Astrocyte (in vitro differentiated cells and primary cell): Measurements from ENCODE around the gene INO80. TPM values are rescaled to one million over a fixed set of nuclear protein-coding genes. Genes with fewer than 3 reads are reported as not detected.
"Not testable (repeated sequence)": the region's sequence is repeated elsewhere in the genome, so short reads cannot be mapped to it uniquely, and the experiment has no call there.

ENCODE experiments used
- DNase-seq: peaks from one replicate; pipeline ENCODE4 v3.0.0-alpha.2; 2010; ENCODE audit warnings: low read depth
- FAIRE-seq: peaks from 2 replicates; lab custom pipeline; 2011; peaks lifted over from hg19 to GRCh38; lab: Jason Lieb, UNC
- H2AFZ ChIP-seq: 2 replicates; pipeline ENCODE4 v1.6.0; 2012; ENCODE audit warnings: low read depth, low read length, inconsistent platforms
- H3K27ac ChIP-seq: 2 replicates; pipeline ENCODE4 v1.5.1; 2011; ENCODE audit warnings: low read depth, low read length, inconsistent platforms
- H3K27me3 ChIP-seq: 2 replicates; pipeline ENCODE4 v1.6.0; 2011; ENCODE audit warnings: low read length, inconsistent platforms; ENCODE audit not compliant: insufficient read depth
- H3K36me3 ChIP-seq: 2 replicates; pipeline ENCODE4 v1.5.1; 2011; ENCODE audit warnings: low read length, inconsistent platforms; ENCODE audit not compliant: insufficient read depth
- H3K4me1 ChIP-seq: 2 replicates; pipeline ENCODE4 v1.5.1; 2011; ENCODE audit warnings: low read length, inconsistent platforms; ENCODE audit not compliant: insufficient read depth
- H3K4me2 ChIP-seq: 2 replicates; pipeline ENCODE4 v1.6.0; 2012; ENCODE audit warnings: low read length, inconsistent platforms
- H3K4me3 ChIP-seq: 2 replicates; pipeline ENCODE4 v1.5.1; 2011; ENCODE audit warnings: low read depth, mild to moderate bottlenecking, low read length, inconsistent platforms; ENCODE audit not compliant: insufficient read depth
- H3K79me2 ChIP-seq: 2 replicates; pipeline ENCODE4 v1.6.0; 2012; ENCODE audit warnings: mild to moderate bottlenecking, low read length, inconsistent platforms; ENCODE audit not compliant: insufficient read depth
- H3K9ac ChIP-seq: 2 replicates; pipeline ENCODE4 v1.6.0; 2012; ENCODE audit warnings: mild to moderate bottlenecking, low read length, inconsistent platforms
- H3K9me3 ChIP-seq: 2 replicates; pipeline ENCODE4 v1.5.1; 2012; ENCODE audit warnings: low read depth, mild to moderate bottlenecking, low read length, inconsistent platforms; ENCODE audit not compliant: insufficient read depth
- H4K20me1 ChIP-seq: 2 replicates; pipeline ENCODE4 v1.6.0; 2012; ENCODE audit warnings: low read length, inconsistent platforms; ENCODE audit not compliant: insufficient read depth
- H3K27ac Mint-ChIP-seq: one replicate; pipeline ENCODE4 v1.8.0; 2021; ENCODE audit warnings: mild to moderate bottlenecking, mixed read lengths; ENCODE audit not compliant: unreplicated experiment
- H3K27me3 Mint-ChIP-seq: one replicate; pipeline ENCODE4 v1.8.0; 2021; ENCODE audit warnings: low read depth, mixed read lengths; ENCODE audit not compliant: unreplicated experiment
- H3K36me3 Mint-ChIP-seq: one replicate; pipeline ENCODE4 v1.8.0; 2021; ENCODE audit warnings: low read depth, mixed read lengths; ENCODE audit not compliant: unreplicated experiment
- H3K4me1 Mint-ChIP-seq: one replicate; pipeline ENCODE4 v1.8.0; 2021; ENCODE audit warnings: low read depth, mixed read lengths; ENCODE audit not compliant: unreplicated experiment
- H3K4me3 Mint-ChIP-seq: one replicate; pipeline ENCODE4 v1.8.0; 2021; ENCODE audit warnings: mild to moderate bottlenecking, moderate library complexity, mixed read lengths; ENCODE audit not compliant: unreplicated experiment
- H3K9me3 Mint-ChIP-seq: one replicate; pipeline ENCODE4 v1.8.0; 2021; ENCODE audit warnings: mild to moderate bottlenecking, mixed read lengths; ENCODE audit not compliant: unreplicated experiment
- CTCF ChIP-seq: IDR thresholded peaks from 2 replicates; pipeline ENCODE4 v1.5.1; 2011; ENCODE audit warnings: low read depth, mild to moderate bottlenecking, inconsistent platforms, low read length, moderate library complexity; ENCODE audit not compliant: insufficient read depth
- EZH2 ChIP-seq: IDR thresholded peaks from 2 replicates; pipeline ENCODE4 v1.6.1; 2012; ENCODE audit warnings: mild to moderate bottlenecking, low read length, inconsistent platforms; ENCODE audit not compliant: insufficient read depth
- total RNA-seq: library from RNA; stranded (reverse); gene quantifications from 2 replicates; pipeline ENCODE4 v1.2.1, GENCODE V29; 2021

Gene INO80
- total RNA-seq, 1 donor from 2014 or later = 17.3 TPM

DNA sequence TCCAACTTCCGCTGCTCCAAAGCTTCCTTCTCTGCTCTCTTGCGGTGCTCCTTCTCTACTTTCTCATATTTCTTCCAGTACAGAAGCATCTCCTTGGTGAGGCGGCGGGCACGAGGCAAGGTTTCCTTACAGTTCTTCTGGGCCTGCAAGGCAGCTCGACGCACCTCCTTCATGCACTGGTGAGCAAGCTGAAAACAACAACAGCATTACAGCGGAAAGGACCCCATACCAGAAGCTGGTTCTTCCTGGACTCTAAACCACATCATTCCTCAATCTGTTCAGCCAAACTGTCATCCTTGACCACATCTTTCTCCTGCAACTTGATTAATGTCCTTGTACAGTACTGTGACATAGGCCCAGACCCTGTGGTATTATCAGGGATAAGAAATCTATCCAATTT lies 36.4 kb downstream of the INO80 start:
- H3K27ac ChIP-seq = no peak overlapping the region
- no peak overlapping the region for H3K4me2 ChIP-seq
- H3K27me3 ChIP-seq = no peaks in the 10 kb centered on the region
- H3K4me1 ChIP-seq = no peaks in the 10 kb centered on the region
- H3K36me3 ChIP-seq = peaks cover 49% of the 10 kb centered on the region
- Mint-ChIP-seq H3K4me1 (no peaks in the 10 kb centered on the region), H3K4me3 (no peak overlapping the region), H3K27me3 (no peaks in the 10 kb centered on the region), H3K36me3 (peaks cover 5% of the 10 kb centered on the region), H3K27ac (no peak overlapping the region), H3K9me3 (no peaks in the 10 kb centered on the region)
- peak; percentile 64 for DNase-seq
- H4K20me1 ChIP-seq = peaks cover 23% of the 10 kb centered on the region
- no peak overlapping the region for H3K9ac ChIP-seq
- no peak for FAIRE-seq
- TF ChIP-seq CTCF = no peak
- no peak for TF ChIP-seq EZH2
- no peak overlapping the region for H2AFZ ChIP-seq
- no peaks in the 10 kb centered on the region for H3K79me2 ChIP-seq
- no peak overlapping the region for H3K4me3 ChIP-seq
- no peaks in the 10 kb centered on the region for H3K9me3 ChIP-seq

DNA sequence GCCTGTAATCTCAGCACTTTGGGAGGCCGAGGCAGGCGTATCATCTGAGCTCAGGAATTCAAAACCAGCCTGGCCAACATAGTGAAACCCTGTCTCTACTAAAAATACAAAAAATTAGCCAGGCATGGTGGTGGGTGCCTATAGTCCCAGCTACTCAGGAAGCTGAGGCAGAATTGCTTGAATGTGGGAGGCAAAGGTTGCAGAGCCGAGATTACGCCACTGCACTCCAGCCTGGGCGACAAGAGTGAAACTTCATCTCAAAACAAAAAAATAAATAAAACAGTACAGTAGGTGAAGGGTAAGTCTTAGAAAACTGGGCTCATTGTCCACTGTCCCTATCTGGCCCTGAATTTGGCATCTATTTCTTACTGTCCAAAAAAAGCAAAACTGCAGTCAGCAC lies 37.2 kb downstream of the INO80 start:
- not testable (repeated sequence) for H3K9me3 Mint-ChIP-seq, FAIRE-seq

DNA sequence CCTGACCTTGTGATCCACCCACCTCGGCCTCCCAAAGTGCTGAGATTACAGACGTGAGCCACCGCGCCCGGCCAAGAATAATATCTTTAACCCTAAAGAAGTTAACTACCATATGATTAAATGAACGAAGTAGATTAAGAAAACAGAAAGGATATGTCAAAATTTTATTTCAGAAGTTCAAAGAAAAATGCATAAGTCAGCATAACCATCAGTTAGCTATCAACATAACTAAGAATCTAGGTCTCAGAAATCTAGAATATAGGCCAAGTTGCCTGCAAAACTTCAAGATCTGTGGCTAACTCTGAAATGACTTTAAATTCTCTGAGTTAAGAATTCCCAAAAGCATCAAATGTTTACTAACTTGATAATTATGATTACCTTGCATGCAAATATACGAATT lies 38.0 kb downstream of the INO80 start:
- Histone ChIP-seq H3K4me1 (no peaks in the 10 kb centered on the region), H3K36me3 (peaks cover 57% of the 10 kb centered on the region), H3K4me3 (no peak overlapping the region), H3K4me2 (no peak overlapping the region), H2AFZ (no peak overlapping the region), H3K27ac (no peak overlapping the region), H3K79me2 (no peaks in the 10 kb centered on the region), H4K20me1 (peaks cover 24% of the 10 kb centered on the region), H3K27me3 (no peaks in the 10 kb centered on the region), H3K9ac (no peak overlapping the region), H3K9me3 (no peaks in the 10 kb centered on the region)
- Mint-ChIP-seq H3K36me3 (peaks cover 4% of the 10 kb centered on the region), H3K9me3 (no peaks in the 10 kb centered on the region), H3K27ac (no peak overlapping the region), H3K4me3 (no peak overlapping the region), H3K27me3 (no peaks in the 10 kb centered on the region), H3K4me1 (no peaks in the 10 kb centered on the region)
- no peak for FAIRE-seq
- DNase-seq = no peak
- TF ChIP-seq CTCF (no peak), EZH2 (no peak)

More for the DNA sequence above, 37.2 kb downstream of the INO80 start:
- H3K4me3 ChIP-seq, H3K27me3 Mint-ChIP-seq, H3K27me3 ChIP-seq, H3K9ac ChIP-seq, H3K27ac ChIP-seq, H3K9me3 ChIP-seq, H3K27ac Mint-ChIP-seq, H2AFZ ChIP-seq, H3K4me1 ChIP-seq, H3K79me2 ChIP-seq, H3K36me3 Mint-ChIP-seq, H3K4me2 ChIP-seq, DNase-seq, H3K4me1 Mint-ChIP-seq, H3K4me3 Mint-ChIP-seq: not testable (repeated sequence)
- peaks cover 24% of the 10 kb centered on the region for H4K20me1 ChIP-seq
- peaks cover 55% of the 10 kb centered on the region for H3K36me3 ChIP-seq
